Inferior parietal cortex (tissue), 1 donor: Measurements from ENCODE around the gene AIP.

Experiments used
- DNase-seq: peaks from one replicate; pipeline ENCODE4 v3.0.0-alpha.2; 2016; ENCODE audit errors: extremely low spot score

The AIP gene

DNA sequence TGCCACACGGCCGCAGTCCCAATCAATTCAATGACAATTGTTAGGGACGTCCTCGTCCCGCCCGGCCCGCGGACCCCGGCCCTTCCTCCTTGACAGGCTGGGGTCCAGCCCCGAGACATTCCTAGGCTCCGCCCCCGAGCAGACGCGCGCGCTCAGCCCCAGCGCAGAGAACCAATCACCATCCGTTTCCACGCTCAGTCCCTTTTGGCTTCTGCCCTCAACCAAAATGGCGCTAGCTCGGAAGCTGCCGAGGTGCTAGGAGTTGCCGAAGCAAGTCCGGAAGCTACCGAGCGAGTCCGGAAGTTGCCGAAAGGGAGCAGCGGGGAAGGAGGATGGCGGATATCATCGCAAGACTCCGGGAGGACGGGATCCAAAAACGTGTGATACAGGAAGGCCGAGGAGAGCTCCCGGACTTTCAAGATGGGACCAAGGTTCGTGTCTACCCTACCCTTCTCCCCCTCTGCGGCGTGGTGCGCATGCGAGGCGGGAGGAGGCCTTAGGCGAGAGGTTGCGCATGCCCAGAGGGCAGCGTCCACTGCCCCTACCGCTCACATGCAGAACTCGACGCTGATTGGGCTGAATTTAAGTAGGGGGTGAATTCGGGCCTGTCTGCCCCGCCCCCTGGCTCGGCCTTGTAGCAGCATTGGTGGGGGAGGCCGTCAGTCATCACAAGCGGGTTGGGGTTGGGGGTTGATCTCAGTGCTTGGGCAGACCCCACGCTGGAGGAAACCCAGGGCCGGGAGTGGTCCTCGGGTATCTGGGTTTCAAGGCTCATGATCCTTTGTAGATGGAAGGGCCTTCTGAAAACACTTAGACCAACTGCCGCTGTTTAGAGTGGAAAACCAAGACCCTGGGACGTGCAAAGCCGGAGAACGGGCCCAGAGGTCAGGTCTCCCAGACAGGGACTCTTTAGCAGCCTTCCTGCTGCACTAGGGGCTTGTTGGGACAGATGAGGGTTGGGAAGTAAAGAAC, at the start of gene AIP:
AIP (plus strand) TSS at position 200 of the 972 bp plus-strand sequence; CDS start at position 333, 133 bp downstream.
- peak; percentile 99 for DNase-seq

DNA sequence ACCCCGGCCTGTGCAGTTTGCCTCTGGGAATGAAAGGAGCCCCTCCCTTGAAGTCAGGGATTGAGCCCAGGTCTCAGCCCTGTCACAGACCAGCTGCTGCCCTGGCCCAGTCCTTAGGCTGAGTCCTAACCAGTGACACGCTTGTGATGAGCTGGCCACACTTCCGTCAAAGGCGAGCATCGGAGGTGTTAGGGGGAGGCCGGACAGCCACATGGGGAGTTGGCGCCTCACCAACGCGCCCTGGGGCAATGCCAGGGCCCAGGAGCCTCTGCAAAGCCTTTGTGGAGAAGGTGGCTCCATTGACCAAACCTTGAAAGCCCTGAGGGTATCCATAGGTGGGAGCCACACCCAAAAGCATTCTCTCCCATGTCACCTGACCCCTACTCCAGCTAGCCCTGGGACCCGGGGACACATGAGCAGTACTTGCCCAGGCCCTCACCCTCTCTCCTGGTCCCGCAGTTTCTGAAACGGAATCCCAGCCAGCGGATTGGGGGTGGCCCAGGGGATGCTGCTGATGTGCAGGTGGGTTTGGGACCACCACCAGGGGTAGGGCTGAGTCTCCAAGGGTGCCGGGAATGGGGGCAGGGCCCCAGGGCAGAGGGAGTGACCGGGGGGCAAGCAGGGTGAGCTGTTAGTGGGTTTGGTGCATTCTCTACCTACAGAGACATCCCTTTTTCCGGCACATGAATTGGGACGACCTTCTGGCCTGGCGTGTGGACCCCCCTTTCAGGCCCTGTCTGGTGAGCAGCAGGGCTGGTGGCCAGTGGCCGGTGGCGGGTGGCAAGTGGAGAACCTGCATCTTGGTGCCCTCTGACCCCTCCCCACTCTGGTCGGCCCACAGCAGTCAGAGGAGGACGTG, 49.1 kb upstream of the AIP start:
- no peak for DNase-seq

DNA sequence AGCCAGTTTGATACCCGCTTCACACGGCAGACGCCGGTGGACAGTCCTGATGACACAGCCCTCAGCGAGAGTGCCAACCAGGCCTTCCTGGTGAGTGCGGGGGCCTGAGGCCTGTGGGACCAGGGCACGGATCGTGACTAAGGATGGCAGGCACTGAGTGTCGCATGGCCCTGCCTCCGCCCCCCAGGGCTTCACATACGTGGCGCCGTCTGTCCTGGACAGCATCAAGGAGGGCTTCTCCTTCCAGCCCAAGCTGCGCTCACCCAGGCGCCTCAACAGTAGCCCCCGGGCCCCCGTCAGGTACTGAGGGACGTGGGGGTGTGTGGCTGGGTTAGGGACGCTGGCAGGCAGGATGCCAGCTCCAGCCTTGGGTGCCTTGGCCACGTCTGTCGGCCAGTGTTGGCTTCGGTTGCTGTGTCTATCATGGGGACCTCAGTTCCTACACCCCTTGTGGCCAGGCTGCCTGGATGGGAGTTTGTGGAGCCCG, 48.4 kb upstream of the AIP start:
- DNase-seq = no peak

DNA sequence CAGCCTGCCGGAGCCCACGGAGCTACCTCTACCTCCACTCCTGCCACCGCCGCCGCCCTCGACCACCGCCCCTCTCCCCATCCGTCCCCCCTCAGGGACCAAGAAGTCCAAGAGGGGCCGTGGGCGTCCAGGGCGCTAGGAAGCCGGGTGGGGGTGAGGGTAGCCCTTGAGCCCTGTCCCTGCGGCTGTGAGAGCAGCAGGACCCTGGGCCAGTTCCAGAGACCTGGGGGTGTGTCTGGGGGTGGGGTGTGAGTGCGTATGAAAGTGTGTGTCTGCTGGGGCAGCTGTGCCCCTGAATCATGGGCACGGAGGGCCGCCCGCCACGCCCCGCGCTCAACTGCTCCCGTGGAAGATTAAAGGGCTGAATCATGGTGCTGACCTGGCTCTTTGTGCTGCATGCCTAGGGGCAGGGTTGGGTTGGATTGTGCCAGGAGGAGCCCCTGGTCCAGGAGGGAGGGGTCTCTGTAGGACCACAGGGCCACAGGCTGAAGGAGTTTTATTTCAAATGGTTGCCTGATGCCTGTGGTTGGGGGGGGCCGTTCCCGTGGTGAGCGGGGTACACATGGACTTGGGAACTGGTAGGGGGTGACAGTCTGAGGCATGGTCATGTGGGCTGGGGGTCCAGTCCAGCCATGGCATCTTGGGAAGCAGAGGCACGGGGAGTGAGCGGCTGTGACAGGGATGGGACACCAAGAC, 47.6 kb upstream of the AIP start:
- no peak for DNase-seq

DNA sequence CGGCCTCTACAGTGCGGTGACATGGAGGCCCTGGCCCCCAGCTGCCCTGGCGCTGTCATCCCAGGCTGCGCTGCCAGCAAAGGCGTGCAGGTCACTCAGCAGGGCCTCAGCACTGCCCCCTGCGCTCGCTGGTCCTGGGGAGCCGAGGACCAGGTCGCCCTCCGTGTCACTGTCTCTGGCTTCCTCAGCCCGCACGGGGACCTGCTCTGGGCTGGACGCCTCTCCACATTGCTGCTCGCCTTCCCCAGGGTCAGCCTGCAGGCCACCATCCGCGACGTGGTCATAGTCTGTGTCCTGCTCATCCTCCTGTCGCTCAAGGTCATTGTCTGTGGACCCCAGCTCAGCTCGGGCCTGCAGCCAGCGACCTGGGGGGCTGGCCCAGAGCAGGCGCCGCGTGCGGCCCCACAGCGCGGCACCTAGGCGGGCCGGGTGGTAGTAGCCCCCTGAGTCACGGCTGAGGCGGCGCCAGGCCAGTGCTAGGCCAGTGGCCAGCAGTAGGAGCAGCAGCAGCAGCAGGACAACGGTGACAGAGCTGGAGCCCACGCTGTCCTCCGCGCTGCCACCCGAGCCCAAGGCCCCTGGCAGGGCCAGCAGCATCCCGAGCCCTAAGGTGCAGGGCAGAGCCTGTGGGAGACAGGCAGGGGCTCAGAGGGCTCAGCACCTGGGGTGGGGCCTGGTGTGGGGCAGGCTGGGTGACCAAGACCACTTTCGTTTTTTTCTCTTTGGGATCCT, 46.9 kb upstream of the AIP start:
- DNase-seq = no peak

DNA sequence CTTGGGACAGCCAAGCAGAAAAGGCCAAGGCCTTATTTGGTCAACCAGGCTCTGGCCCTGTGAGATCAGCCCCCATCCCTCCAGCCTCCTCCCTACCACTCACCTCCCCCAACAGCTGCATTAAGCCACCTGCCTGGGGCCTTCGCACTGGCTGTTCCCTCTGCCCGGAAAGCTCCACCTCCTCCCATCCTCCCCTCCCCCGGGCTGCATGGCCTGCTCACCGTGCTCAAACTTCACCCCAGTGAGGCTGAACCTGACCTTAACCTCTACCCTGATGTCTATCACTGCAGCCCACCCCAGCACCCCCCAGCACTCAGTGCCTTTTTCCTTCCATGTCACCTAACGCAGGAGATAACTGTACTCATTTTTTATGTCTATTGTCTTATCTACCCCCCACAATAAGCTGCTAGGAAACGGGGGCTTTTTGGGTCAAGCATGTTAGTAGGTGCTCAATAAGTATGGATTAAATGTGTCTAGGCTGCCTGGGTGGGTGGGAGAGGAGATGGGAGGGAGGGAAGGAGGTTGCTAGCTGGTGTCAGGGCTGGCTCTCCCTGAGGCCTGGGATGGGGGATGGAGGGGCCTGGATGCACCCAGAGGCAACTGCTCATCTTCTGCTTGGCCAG, 46.3 kb upstream of the AIP start:
- DNase-seq = no peak

DNA sequence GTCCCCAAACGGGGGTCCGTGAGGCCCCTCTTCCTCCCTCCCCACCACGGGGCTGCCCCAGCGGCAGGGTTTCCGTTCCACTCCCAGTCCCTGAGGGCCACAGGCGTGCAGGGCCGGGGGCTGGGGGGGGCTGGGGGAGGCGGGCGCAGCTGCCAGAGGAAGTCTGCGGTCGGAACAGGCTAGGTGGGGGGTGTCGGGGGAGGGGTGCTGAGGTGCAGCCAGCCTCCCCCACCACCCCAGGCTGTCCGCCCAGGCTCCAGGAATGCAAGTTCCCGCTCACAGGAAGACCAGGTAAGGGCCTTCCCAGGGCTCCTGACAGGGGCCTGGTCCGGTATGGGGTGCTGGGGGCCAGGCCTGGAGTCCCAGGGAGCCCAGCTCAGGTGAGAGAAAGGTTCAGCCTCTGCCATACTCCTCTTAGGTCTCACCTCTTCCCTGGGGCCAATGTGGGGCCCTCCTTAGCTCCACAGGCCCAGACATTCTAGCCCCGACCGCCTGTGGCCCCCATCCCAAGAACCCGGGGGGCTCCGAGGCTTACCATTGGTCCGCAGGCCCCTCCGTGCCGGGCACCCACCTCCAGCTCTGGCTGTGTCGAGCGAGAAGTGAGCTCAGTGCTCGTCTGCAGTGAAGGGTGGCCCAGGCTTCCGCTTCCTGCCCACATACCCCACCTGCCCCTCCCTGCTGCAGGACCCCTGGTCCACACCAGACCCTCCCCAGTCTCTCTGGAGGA, 45.6 kb upstream of the AIP start, which contains the start of gene PTPRCAP:
PTPRCAP (minus strand) TSS at position 601 of the 727 bp plus-strand sequence; CDS start at position 538, 63 bp downstream.
- no peak for DNase-seq

DNA sequence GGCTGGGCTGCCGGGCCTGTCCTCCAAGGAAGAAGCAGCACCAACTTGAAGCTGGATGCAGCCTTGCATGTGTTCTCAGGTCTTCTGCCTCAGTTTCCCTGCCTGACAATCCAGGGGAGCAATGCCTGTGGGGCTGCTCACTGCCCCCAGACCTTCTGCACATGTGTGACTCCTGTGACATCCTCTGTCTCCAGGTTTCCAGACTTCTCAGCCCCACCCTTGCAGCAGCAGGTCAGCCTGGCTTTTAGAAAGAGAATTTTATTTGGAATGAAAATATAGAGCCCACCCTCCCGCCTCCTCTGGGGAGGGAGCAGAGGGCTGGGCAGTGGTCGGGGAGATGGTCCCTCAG, 45.0 kb upstream of the AIP start:
- DNase-seq = no peak

DNA sequence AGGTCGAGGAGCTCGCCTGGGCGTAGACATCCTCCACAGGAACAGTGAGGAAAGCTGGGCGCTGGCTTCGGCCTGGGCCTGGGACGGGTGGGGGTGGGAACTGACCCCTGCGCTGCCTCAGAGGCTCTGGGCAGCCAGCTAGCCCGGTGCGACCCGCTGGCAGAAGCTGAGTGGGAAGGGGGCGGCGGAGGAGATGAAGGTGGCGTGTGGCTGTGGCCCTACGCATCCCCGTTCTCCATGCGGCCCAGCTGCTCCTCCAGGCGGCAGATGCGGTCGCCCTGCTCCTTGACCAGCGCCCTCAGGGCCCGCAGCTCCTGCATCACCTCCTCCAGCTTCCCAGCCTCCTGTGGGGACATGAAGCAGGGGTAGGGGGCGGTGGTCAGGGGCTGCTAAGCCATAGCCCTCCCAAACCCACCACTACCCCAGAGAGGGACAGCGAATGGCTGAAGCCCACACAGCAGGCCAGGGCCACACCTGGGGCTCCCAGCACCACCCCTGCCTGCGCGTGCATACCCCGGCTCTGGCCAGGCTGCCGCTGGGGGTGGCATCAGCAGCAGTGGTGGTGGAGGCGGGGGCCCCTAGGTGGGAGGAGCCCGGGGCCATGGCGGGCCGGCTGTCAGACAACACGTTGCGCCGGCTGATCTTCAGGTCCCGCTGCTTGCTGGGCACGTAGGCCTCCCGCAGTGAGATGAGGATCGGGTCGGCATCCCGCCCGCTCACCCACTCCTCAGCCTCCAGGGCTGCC, 44.5 kb upstream of the AIP start:
- DNase-seq = no peak

DNA sequence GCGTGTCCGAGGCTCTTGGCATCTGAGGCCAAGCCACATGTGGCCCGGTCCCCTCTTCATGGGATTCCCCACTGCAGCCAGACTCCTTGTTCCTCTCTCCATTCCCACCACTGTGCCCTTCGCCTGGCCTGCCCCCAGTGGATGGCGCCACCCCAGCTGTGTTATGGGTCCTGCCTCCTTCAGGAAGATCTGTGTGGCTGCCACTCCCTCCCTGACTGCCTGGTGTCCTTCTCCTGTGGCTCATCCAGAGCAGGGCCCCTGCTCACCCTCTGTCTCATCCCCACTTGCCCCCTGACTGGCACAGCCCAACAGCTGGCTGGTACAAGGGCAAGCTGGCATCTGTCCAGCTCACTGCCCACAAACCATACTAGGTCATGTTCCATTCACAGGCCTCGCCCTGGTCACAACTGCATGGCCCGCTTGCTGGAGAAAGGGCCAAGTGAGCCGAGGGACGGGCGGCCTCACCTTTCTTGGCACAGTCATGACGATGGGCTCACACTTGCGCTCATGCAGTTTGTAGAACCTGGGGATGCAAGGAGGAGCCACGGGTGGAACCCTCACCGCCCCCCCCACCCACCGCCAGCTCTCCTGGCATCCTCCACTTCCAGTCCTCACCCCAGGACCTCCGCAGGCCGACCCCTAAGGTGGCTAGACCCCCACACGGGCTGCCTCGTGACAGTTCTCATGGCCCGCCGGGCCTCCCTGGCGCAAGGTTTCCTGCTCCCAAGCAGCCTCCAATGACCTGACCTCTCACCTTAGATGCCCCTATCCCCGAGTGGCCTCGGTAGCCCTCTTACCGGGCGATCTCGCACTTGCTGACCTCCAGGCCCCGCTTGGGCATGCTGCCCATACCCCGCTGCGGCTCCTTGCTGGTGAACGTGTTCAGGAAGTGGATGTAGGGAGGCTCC, 43.3 kb upstream of the AIP start:
- no peak for DNase-seq

DNA sequence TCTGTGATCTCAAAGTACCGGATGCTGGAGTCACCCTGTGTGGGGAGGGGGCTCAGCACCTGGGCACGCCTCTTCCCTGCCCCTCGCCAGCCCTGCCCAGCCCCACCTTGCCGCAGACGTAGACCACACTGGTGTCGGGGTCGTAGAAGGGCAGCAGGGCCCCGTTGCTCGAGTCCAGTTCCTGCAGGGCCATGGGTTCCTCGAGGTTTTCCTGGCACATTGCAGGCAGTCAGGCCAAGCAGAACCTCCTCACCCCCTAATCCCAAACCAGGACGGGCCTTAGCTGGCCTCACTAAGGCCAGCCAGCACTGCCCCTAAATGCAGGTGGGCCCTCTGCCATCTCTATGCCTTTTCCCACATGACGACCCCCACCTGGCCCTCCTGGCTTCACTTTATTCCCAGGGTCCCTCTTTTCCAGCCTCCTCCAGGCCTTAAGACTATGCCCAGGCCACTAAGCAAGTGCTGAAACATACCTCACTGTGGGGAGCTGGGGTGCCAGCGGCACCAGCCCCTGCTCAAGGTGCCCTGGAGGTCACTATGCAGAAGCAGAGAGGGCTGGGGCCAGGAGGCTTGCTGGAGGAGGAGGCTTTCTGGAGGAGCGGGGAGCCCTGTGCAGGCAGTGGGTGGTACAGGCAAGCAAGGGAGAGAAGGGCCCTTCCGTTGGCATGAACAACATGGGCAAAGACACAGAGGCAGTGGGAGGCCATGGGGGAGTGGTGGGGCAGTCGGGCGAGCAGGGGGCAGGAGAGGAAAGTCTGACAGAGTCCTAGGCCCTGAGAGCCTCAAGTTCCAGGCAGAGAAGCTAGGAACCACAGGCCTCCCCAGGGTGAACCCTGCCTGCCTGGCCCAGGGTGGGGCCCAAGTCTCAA, 42.4 kb upstream of the AIP start:
- no peak for DNase-seq

DNA sequence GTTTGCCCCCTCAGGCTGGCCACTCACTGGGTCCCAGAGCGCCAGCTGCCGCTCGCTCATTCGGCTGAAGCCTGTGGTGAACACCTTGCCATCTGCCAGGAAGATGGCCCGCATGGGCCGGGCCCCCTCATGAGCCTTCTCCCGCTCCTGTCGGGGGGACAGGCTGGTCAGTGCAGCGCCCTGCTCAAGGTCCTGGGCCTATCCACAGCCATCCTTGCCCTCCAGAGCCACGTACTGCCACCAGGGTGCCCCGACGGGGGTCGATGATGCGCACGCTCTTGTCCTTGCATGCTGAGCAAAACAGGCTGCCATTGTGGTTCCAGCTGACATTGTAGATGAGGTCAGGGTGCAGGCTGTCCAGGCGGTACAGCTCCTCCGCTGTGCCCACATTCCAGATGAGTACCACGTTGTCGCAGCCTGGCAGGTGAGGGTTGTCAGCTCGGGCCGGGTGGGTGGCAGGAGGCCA, 41.7 kb upstream of the AIP start:
- no peak for DNase-seq

DNA sequence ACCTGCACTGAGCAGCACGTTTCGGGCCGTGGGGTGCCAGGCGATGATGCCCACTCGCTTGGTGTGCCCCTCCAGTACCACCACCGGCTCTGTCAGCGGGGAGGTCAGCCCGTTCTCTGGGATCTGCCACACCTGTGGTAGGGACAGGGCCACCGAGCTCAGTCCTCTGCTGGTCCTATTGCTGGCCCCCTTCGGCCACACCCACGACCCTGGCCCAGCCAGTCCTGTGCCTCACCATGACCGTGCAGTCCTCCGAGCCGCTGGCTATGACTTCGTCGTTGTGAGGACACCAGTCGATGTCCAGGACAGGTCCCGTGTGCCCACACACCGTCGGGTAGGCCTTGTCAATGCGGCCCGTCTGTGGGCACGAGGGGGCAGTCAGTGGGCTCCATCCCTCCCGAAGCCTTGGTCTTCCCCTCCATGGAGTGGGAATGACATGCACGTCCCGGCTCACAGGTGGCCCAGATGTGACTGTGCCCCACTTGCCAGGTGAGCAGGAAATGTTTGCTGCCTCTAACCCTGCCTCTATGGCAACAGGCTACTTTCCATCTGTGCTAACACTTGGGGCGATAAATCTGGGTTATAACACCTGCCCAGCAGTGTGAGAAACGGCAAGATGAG, 41.0 kb upstream of the AIP start:
- no peak for DNase-seq

DNA sequence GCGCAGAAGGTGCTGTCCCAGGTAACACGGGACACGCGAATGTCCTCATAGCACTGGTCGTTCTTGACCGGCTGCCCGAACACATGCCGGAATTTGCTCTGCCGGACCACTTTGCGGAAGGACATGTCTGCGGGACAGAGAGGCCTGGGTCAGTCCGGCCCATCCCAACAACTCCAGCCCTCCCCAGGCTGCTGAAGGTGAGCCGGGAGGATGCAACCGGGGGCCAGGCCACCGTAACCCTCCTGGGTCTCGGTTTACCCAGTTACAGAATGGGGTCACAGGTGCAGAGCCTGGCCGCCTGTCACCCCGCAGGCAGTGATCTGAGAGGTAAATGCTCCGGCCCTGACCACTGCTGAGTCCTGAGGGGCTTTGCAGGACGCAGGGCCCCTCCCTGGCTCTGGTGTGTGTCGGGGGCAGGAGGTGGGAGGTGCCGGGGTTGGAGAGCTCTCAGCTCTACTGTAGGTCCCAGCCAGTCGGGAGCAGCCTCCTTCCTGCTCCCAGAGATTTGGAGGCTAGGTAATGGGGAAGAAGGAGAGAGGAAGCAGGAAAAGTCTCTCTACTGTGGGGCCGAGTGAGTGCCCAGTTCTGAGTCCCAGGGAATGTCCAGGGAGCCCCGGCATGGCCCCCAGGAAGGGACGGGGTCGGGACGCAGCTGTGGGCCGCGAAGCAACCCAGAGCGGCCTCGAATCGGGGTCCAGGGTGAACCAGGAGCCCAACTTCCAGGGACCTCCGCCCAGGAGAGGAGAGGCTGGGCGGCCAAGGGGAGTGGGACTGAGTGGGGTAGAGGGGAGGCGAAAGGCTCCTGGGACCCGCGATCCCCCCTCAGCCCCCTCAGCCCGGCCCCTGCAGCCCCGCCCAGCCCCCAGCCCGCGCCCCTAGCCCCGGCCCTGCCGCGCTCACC, 40.1 kb upstream of the AIP start:
- DNase-seq = no peak

DNA sequence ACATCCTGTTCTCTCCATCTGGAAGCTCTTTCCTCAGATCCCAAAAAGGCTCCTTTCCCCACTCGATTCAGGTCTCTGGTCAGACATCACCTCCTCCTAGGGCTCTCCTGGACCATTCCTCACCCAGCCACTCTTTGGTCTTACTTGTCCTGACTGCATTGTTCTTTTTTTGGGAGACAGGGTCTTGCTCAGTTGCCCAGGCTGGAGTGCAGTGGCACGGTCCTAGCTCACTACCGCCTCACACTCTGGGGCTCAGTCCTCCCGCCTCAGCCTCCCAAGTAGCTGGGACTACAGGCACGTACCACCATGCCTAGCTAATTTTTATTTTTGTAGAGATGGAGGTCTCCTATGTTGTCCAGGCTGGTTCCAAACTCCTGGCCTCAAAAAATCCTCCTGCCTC, 37.3 kb upstream of the AIP start:
- no peak for DNase-seq

DNA sequence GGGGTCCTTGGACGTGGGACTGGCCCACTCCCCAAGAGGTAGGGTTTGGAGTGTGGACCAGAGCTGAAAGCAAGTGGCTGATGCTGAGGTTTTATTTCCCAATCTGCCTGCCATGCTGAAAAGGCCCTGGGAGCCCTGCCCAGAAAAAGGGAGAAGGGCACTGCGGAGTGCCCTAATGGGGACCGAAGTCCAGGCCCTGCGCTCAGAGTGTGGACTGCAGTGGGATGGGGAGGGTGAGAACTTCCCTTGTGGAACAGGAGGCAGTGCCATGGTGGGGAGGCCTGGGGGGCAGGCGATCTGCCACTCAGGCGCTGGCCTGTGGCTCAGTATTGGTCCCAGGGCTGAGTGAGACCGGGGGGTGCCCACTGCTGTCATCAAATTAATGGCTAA, 34.6 kb upstream of the AIP start:
- DNase-seq = no peak
